A204.1 (cell line): ENCODE results near the gene CMTM7.
"Not testable (repeated sequence)": the region's sequence is repeated elsewhere in the genome, so short reads cannot be mapped to it uniquely, and the experiment has no call there.

Experiments
- FAIRE-seq: peaks from 2 replicates; lab custom pipeline; 2012; peaks lifted over from hg19 to GRCh38; lab: Jason Lieb, UNC

The CMTM7 gene

DNA sequence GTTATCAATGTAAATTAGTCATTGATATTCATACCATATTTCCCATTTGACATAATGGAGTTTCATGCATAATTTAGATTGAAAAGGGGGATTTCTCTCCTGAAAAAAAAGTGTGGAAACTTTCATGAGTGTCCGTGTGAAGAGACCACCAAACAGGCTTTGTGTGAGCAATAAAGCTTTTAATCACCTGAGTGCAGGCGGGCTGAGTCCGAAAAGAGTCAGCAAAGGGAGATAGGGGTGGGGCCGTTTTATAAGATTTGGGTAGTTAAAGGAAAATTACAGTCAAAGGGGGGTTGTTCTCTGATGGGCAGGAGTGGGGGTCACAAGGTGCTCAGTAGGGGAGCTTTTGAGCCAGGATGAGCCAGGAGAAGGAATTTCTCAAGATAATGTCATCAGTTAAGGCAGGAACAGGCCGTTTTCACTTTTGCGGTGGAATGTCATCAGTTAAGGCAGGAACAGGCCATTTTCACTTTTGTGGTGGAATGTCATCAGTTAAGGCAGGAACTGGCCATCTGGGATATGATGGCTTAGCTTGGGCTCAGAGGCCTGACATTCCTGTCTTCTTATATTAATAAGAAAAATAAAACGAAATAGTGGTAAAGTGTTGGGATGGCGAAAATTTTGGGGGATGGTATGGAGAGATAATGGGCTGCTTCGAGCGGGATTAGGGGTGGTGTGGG, 69.3 kb downstream of the CMTM7 start:
- FAIRE-seq: not testable (repeated sequence)

DNA sequence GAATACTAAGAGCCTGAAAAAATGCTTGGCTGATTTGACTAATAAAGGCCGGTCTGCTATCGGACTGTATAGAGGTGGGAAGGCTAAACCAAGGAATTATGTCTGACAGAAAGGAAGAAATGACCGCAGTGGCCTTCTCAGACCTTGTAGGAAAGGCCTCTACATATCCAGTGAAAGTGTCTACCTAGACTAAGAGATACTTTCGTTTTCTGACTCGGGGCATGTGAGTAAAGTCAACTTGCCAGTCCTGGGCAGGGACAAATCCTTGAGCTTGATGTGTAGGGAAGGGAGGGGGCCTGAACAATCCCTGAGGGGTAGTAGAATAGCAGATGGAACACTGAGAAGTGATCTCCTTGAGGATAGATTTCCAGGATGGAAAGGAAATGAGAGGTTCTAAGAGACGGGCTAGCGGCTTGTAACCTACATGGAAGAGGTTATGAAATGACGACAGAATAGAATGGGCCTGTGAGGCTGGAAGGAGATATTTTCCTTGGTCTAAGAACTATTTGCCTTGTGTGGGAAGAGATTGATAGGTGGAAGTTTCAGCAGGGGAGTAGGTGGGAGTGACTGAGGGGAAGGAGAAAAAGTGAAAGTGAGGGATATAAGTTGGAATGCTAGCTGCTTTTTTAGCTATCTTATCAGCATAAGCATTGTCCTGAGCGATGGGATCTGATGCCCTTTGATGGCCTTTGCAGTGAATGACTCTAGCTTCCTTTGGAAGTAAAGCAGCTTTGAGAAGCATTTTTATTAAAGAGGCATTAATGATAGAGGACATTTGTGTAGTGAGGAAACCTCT, 70.7 kb downstream of the CMTM7 start:
- not testable (repeated sequence) for FAIRE-seq

DNA sequence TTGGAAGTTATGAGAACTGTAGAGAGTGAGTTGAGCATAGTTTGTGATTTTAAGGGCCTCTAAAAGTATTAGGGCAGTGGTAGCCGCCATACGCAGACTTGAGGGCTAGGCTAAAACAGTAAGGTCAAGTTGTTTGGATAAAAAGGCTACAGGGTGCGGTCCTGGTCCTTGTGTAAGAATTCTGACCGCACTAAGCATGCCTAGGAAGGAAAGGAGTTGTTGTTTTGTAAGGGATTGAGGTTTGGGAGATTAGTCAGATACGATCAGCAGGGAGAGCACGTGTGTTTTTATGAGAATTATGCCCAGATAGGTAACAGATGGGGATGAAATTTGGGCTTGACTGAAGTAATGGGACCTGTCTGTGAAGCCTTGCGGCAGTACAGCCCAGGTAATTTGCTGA, 71.8 kb downstream of the CMTM7 start:
- not testable (repeated sequence) for FAIRE-seq

DNA sequence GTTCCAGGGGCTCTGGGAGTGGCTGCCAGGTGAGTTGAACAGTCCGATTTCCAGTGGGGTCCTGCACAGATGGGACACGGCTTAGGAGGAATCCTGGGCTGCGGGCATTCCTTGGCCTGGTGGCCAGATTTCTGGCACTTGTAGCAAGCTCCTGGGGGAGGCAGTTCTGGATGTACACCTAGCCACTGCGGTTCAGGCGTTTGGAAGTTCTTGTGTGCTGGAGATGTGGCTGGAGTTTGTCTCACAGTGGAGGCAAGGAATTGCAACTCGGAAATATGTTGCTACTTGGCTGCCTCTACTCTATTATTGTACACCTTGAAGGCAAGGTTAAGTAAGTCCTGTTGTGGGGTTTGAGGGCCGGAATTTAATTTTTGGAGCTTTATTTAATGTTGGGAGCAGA, 73.1 kb downstream of the CMTM7 start:
- FAIRE-seq: not testable (repeated sequence)

DNA sequence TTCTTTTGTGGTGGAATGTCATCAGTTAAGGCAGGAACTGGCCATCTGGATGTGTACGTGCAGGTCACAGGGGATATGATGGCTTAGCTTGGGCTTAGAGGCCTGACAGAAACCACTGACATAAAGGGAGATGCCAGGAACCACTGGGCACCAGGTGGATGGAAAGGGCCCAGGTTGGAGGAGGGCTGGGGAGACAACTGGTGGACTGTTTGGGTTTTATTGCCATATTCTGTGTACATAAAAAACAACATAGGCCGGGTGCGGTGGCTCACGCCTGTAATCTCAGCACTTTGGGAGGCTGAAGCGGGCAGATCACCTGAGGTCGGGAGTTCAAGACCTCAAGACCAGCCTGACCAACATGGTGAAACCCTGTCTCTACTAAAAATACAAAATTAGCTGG, 75.2 kb downstream of the CMTM7 start:
- not testable (repeated sequence) for FAIRE-seq

DNA sequence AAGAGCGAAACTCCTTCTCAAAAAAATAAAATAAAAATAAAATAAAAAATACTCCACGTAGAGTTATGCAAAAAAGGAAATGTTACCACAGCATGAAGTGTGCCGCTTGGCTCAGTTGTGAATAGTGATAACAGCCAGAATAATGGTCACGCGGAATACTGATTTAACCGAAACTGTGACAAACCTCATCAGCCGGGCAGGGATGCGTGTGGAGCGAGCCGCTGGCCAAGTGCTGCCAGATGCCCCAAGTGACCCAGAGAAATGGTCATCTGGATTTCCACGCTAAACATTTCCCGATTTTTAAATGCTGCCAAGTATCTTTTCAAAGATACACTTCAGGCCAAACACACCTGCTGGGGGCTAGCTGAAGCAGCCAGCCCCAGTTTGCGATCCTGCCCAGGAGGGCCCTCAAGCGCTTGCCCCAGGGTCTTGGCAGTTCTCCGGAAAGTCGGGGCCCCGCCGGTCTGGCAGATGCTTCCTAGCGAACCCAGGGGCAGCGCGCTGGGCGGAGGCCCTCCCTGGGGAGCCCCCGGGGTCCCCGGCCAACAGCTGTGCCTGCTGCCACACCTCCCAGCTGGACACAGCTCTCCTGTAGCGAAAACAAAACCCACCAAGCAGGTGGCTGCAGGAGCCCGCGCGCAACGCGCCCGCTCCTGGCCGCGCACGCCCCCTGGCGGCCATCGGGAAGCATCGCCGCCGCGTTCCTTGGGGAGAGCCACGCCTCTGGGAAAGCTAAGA, 75.8 kb downstream of the CMTM7 start:
- FAIRE-seq: no peak

DNA sequence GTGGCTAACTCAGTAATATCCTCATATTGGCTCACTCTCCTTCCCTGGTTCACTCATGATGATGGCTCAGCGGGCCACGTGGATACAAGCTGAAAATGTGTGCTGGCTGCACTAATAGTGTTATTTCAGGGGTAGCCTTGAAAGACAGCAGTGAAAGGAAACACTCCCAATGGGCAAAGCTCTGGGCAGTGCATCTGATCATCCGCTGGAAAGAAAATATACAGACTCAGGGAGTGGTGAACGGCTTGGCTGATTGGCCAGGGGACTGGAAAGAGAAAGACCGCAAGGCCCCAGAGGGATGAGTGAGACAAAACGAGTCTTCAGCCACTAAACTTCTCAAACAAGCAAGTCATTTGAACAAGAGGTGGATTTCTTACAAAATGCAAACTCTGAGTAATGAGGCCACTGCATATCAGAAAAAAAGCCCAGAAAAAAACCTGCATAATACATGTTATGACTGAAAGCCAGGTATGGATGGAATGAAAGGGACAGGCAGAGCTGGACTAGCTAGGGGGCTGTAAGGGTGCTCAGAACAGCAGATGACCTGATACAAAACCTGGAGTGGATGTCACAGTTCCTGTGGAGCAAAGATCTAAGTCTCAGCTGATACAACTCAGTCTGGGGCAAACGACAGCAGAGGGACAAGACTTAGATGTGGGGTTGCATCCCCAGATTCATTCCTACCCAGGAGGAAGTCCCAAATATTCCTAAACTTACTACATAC, 77.7 kb downstream of the CMTM7 start:
- no peak for FAIRE-seq

DNA sequence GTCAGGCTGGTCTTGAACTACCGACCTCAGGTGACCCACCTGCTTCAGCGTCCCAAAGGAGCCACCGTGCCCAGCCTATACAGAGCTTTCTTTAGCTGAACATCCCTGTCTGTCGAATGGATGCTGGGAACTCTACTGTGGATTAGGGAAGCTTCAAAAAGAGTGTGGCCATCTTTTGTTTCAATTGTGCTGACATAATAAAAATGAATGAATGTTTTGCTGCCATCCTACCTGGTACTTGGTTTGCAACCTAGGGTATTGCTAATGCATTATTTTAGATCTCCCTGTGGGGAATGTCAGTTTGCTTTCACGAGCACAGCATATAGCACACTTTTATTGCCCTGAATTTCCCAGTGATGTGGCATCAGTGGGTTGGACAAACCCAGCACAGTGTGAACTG, 78.7 kb downstream of the CMTM7 start:
- FAIRE-seq: no peak

DNA sequence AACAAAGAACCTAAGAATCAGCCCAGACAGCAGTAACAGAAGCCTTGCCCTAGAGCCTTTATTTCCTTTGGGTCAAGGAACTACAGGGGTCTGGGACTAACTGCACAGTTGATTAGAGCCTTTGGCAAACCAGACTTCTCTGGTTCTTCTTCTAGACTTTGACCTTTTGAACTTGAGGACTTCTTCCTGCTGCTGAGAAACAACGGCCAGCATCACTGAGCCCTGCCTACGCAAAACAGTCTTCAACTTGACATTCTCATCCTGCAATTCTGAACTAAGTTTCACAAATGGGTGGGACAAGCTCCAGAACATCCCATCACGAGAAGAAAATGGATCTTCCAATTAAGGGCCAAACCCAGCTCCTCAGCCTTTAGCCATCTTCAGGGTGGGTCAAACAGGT, 79.6 kb downstream of the CMTM7 start:
- no peak for FAIRE-seq

DNA sequence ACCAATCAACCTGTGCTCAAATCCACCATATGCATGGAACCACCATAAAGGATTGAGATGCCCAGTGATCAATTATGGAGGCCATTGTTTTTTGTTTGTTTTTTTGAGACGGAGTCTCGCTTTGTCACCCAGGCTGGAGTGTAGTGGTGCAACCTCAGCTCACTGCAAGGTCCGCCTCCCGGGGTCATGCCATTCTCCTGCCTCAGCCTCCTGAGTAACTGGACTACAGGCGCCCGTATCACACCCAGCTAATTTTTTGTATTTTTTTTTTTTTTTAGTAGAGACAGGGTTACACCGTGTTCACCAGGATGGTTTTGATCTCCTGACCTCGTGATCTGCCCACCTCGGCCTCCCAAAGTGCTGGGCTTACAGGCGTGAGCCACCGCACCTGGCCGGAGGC, 80.5 kb downstream of the CMTM7 start:
- not testable (repeated sequence) for FAIRE-seq

DNA sequence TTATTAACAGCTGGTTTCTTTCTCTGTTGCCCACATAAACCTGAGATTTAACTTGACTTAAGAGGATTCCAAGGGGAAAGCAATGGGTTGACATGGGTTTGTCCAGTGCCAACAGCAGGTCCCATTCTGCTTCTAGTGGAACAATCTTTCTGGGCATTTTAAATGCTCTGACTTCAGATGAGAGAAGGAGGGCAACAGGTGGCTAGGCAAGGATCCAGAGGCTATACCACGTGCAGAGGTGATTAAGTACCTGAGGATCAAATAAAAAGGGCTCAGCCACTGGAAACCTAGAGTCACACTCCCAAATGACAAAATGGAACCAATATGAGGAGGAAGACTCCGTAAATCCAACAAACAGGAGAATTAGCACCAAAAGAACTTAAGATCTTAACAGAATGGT, 82.5 kb downstream of the CMTM7 start:
- no peak for FAIRE-seq

DNA sequence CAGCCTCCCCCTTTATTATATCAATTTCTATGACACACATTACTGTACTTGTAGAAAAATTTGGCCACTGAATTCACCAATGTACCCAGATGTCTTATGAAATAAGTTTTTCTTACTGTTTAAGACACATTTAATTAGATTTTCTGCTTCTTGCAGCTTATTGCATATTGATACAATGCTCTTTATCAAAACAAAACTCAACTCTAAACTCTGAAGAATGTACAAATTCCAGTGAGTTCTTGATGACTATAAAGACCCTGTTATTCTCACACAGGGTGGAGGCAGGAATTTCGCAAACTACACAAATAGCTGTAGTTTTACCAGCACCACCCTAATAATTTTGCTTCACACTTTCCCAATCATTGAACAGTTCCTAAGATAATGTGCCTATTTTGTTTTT, 89.0 kb downstream of the CMTM7 start:
- FAIRE-seq: no peak

DNA sequence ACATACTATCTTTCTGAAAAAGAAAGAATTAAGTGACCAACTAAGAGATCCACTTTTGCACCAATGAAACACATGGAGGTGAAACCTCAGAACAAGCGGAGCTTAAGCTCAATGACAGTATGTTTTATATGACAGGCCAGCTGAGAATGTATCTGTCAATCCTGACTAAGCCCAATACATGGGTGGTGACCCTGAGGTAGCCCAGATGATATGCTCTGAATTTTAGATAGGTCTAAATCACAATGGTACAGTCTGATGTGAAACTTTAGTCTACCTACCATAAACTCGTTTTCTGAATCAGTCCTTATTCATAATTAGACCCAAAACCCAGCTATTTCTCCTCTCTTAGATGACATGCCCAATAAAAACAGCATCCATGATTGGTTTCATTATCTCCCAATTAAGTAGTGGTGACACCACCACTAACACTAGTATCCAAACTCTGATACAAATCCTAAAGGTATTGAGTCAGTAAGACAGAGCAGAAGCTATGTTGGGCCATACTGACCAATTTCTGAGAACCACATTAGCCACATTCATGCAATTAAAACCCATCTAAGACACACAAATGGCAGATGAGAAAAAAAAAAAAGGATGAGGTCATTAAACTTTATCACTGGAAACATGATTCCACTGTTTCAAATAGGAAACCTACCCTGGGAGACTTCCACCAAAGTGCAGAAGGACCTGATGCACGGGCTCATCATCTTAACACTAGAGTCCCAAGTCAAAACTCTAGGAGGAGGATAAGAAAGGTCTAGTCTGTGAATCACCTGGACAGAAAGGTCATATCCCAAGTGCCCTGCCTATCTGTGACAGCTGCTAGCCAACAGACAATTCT, 90.4 kb downstream of the CMTM7 start:
- no peak for FAIRE-seq

DNA sequence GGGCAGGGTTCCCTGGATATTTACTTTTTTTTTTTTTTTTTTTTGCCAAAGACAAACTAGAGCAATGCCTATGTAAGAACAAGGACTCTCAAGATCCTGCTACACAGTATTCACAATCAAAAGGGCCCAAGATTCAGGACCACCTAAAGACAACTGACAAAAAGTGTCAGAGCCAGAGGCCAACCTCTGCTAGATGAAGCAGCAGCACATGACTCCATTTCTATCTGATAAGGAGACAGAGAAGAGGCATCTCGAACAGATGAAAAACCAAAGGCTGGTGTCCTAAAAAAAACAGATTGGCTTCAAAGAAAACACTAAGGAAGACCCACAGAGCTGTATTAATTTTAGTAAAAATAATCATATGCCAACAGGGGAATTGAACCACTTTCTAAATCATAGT, 91.0 kb downstream of the CMTM7 start:
- FAIRE-seq: no peak

DNA sequence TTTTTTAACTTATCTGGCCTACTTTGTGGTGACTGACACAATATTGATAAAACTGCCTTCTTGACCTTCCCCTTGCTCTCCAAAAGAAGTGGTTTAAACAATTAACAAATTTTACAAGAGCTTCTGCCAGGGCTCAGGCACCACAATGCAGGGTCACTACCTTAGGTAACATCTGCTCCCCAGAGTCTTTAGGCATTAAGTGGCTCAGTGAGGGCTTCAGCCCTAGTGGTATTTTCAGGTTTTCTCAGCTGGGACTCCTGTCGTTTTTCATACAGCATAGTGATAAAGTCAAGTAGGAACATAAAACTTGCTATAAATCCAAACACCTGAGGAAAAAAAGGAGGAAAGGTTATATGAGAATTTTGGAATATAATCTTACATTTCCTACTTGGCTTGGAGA, 92.1 kb downstream of the CMTM7 start:
- FAIRE-seq: no peak

DNA sequence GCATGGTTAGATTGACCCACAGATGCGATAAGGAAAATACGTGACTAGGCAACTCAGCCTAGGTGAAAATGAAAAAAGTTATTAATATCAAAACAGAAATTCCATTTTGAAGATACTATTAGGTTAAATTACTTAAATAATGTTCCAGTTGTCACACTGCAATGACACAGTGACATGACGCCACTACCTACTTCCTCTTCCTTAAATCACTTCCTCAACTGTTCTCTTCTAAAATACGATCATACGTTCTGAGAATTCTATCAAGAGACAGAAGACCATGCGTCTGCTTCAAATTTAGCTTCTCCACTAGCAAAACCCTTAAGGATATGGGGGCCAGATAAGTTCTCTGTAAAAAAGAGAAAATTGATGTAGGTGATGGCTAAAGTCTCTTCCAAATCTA, 92.8 kb downstream of the CMTM7 start:
- FAIRE-seq: no peak

DNA sequence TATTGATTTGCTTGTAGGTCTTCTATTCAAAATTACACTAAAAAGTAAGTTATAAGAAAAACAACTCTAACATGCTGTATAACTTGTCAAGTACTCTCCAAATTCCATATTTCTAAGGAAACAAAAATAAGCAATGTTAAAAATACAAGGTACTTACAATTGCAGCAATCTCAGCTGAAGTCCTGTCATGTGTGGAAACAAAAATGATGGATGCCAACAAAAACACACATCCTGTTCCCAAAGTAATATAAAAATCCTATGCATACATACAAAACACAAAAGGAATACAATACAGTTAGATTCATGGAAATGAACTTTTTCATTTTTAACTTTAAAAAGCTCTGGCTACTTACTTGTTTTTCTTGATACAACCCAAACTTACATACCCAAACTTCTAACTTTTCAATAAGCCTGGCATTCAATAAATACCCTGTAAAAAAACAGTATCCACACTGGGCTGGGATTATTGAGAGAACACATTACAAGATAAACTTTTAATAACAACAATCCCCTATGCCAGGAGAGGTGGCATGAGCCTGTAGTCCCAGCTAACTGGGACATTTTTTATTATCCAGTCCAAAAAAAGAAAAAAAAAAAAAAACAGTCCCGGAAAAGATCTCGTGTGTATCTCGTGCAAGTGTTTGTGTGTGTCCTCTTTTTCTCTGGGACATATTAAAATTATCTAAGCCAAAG, 96.3 kb downstream of the CMTM7 start:
- FAIRE-seq: no peak

DNA sequence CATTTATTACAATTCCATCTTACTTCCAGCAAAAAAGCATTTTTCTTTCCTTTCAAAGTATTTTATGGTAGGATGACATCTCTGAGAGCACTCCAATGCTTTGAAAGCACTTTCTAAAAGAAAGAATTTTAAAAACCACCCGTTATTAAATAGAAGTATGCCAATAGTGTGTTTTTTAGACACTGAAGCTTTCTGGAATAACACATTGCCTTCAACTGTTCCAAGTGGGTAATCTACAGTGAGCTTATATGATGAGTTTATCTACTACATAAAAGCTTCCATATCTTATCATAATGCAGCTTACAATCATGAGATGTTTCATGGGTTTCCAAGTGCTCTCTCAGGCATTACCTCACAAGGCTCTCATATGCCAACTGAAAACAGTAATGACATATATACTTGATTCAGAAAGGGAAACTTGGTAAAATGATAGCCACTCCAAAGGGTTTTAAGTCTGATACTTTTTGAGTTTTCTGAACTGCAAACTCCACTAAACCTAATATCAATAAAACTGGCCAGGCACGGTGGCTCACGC, 96.9 kb downstream of the CMTM7 start:
- no peak for FAIRE-seq

DNA sequence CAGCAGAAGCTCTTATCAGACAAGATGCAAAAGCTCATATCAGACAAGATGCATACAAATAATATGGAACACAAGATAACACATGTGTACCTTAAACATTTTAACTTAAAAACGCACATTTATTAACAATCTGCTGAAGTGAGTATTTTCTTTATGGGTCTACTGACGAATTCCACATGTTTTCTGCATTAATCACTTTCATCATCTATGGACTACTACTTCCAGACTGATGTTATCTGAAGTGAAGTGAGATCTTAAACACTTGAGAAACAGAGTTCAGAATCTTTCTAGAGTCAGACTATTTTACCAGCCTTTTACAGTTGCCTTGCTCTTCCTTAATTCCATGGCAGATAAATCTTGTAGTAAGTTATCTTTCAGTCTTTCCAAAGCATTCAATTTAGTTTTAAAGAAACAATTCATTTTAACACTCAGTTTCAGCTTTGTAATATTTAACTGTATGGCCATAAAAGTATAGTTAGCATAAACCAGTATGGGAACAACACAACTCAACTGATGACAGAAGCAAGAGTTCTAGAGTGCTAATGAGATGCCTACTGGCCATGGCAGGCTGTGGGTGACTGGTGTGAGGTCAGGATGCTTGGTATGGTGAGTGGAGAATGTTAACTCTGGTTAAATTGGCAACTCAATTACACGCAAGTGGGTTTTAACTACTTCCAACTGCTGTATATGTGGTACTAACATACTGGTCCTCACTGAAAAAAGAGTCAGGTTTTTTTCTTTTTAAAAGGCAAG, 101.2 kb downstream of the CMTM7 start:
- no peak for FAIRE-seq
